Esophagus squamous epithelium (tissue), 4 donors: Measurements from ENCODE around the gene ADCY6.

Source experiments
- POLR2A ChIP-seq, 4 donors: fragments of 450-650 bp; IDR thresholded peaks; one replicate each; pipeline ENCODE4 v1.6.1; 2017; ENCODE audit warnings: antibody characterized with exemption in 4 of 4, mild to moderate bottlenecking in 4 of 4, moderate library complexity in 3 of 4
- TF ChIP-seq, protein P1 (sequence below), 6 experiments: fragments of 450-650 bp in 4 of 6; fragments of 200-600 bp in 2 of 6; sonication (generic) in 2 of 6; IDR thresholded peaks; one replicate each; pipeline ENCODE4 v1.5.1; 2016 to 2019; ENCODE audit warnings: antibody characterized with exemption in 6 of 6, mild to moderate bottlenecking in 4 of 6, moderate library complexity in 4 of 6

DNA sequence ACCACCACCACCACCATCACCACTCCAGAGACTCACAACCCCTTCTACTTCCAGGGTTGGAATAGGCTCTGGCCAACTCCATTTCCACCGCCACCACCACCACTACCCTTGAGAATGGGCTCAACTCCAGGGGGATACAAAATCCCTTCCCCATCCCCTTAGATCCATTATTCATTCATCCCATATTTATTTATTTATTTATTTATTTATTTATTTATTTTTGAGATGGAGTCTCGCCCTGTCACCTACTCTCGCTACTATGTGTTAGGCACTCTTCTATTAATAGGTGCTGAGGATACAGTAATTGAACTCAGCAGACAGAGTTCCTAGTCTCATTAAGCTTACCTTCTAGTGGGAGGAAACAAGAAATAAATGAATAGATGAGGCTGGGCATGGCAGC lies 4.8 kb upstream of the ADCY6 start:
- TF ChIP-seq, protein P1, sequence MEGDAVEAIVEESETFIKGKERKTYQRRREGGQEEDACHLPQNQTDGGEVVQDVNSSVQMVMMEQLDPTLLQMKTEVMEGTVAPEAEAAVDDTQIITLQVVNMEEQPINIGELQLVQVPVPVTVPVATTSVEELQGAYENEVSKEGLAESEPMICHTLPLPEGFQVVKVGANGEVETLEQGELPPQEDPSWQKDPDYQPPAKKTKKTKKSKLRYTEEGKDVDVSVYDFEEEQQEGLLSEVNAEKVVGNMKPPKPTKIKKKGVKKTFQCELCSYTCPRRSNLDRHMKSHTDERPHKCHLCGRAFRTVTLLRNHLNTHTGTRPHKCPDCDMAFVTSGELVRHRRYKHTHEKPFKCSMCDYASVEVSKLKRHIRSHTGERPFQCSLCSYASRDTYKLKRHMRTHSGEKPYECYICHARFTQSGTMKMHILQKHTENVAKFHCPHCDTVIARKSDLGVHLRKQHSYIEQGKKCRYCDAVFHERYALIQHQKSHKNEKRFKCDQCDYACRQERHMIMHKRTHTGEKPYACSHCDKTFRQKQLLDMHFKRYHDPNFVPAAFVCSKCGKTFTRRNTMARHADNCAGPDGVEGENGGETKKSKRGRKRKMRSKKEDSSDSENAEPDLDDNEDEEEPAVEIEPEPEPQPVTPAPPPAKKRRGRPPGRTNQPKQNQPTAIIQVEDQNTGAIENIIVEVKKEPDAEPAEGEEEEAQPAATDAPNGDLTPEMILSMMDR (IDR thresholded peaks at IDR 0.05) = no peak
- TF ChIP-seq POLR2A (IDR thresholded peaks at IDR 0.05) = no peak
